ENCODE data around the gene PNRC1.

Gene PNRC1

GRCh38 chr6:89073840-89074239, 6.7 kb upstream of the PNRC1 start:
- Histone ChIP-seq H3K4me1 (ENCODE audit: control insufficient read depth, insufficient read depth, low read length, unreplicated experiment) (peaks cover under 1% of the 10 kb centered on the region), H3K4me3 (ENCODE audit: low read depth, low read length) (no peak overlapping the region), H3K36me3 (ENCODE audit: insufficient read depth, low read length) (no peaks in the 10 kb centered on the region), H3K27ac (ENCODE audit: low read depth, low read length) (no peak overlapping the region), H2AFZ (ENCODE audit: low read length, unreplicated experiment) (no peak overlapping the region), H3K79me2 (ENCODE audit: control insufficient read depth, insufficient read depth, low read length, unreplicated experiment) (no peaks in the 10 kb centered on the region), H3K27me3 (ENCODE audit: insufficient read depth, low read length) (no peaks in the 10 kb centered on the region)

- H3K27me3 ChIP-seq (ENCODE audit: insufficient read depth, low read length) = no peaks in the 10 kb centered on the region
- H3K4me1 ChIP-seq (ENCODE audit: control insufficient read depth, insufficient read depth, low read length, unreplicated experiment) = no peaks in the 10 kb centered on the region
- peaks cover 34% of the 10 kb centered on the region for H3K79me2 ChIP-seq (ENCODE audit: control insufficient read depth, insufficient read depth, low read length, unreplicated experiment)
- peak overlapping the region; percentile 99 for H3K27ac ChIP-seq (ENCODE audit: low read depth, low read length)
- peak overlapping the region; percentile 62 for H2AFZ ChIP-seq (ENCODE audit: low read length, unreplicated experiment)
- H3K36me3 ChIP-seq (ENCODE audit: insufficient read depth, low read length) = peaks cover 26% of the 10 kb centered on the region
- peak overlapping the region; percentile 96 for H3K4me3 ChIP-seq (ENCODE audit: low read depth, low read length)
These were observed 878 bp upstream of the PNRC1 start for GRCh38 chr6:89079511-89080234.

- H3K4me3 ChIP-seq (ENCODE audit: low read depth, low read length) = peak overlapping the region; percentile 96
- peak overlapping the region; percentile 99 for H3K27ac ChIP-seq (ENCODE audit: low read depth, low read length)
- H3K79me2 ChIP-seq (ENCODE audit: control insufficient read depth, insufficient read depth, low read length, unreplicated experiment) = peaks cover 43% of the 10 kb centered on the region
- peaks cover 37% of the 10 kb centered on the region for H3K36me3 ChIP-seq (ENCODE audit: insufficient read depth, low read length)
- H3K4me1 ChIP-seq (ENCODE audit: control insufficient read depth, insufficient read depth, low read length, unreplicated experiment) = peaks cover 5% of the 10 kb centered on the region
- H3K27me3 ChIP-seq (ENCODE audit: insufficient read depth, low read length) = no peaks in the 10 kb centered on the region
- no peak overlapping the region for H2AFZ ChIP-seq (ENCODE audit: low read length, unreplicated experiment)
These were observed 525 bp downstream of the PNRC1 start for GRCh38 chr6:89081129-89081422.

- Histone ChIP-seq H3K27me3 (ENCODE audit: insufficient read depth, low read length) (no peaks in the 10 kb centered on the region), H3K4me1 (ENCODE audit: control insufficient read depth, insufficient read depth, low read length, unreplicated experiment) (peaks cover 5% of the 10 kb centered on the region), H3K36me3 (ENCODE audit: insufficient read depth, low read length) (peaks cover 37% of the 10 kb centered on the region), H2AFZ (ENCODE audit: low read length, unreplicated experiment) (no peak overlapping the region), H3K4me3 (ENCODE audit: low read depth, low read length) (peak overlapping the region; percentile 96), H3K27ac (ENCODE audit: low read depth, low read length) (peak overlapping the region; percentile 99), H3K79me2 (ENCODE audit: control insufficient read depth, insufficient read depth, low read length, unreplicated experiment) (peaks cover 43% of the 10 kb centered on the region)
These were observed 1.1 kb downstream of the PNRC1 start for GRCh38 chr6:89081423-89082322.

- H3K4me1 ChIP-seq (ENCODE audit: control insufficient read depth, insufficient read depth, low read length, unreplicated experiment) = peaks cover 5% of the 10 kb centered on the region
- H3K4me3 ChIP-seq (ENCODE audit: low read depth, low read length) = peak overlapping the region; percentile 96
- no peaks in the 10 kb centered on the region for H3K27me3 ChIP-seq (ENCODE audit: insufficient read depth, low read length)
- peaks cover 37% of the 10 kb centered on the region for H3K36me3 ChIP-seq (ENCODE audit: insufficient read depth, low read length)
- H3K79me2 ChIP-seq (ENCODE audit: control insufficient read depth, insufficient read depth, low read length, unreplicated experiment) = peaks cover 43% of the 10 kb centered on the region
- no peak overlapping the region for H2AFZ ChIP-seq (ENCODE audit: low read length, unreplicated experiment)
- H3K27ac ChIP-seq (ENCODE audit: low read depth, low read length) = peak overlapping the region; percentile 88
These were observed 1.9 kb downstream of the PNRC1 start for GRCh38 chr6:89082486-89082891.

GRCh38 chr6:89084542-89084941, 4.0 kb downstream of the PNRC1 start:
- Histone ChIP-seq H3K4me1 (ENCODE audit: control insufficient read depth, insufficient read depth, low read length, unreplicated experiment) (peaks cover 5% of the 10 kb centered on the region), H3K36me3 (ENCODE audit: insufficient read depth, low read length) (peaks cover 37% of the 10 kb centered on the region), H3K27me3 (ENCODE audit: insufficient read depth, low read length) (no peaks in the 10 kb centered on the region), H3K79me2 (ENCODE audit: control insufficient read depth, insufficient read depth, low read length, unreplicated experiment) (peaks cover 43% of the 10 kb centered on the region), H2AFZ (ENCODE audit: low read length, unreplicated experiment) (no peak overlapping the region), H3K4me3 (ENCODE audit: low read depth, low read length) (peak overlapping the region; percentile 96; the same call in 1 of the 2 replicates), H3K27ac (ENCODE audit: low read depth, low read length) (no peak overlapping the region)

GRCh38 chr6:89084954-89085353, 4.4 kb downstream of the PNRC1 start:
- peaks cover 37% of the 10 kb centered on the region for H3K36me3 ChIP-seq (ENCODE audit: insufficient read depth, low read length)
- H3K27me3 ChIP-seq (ENCODE audit: insufficient read depth, low read length) = no peaks in the 10 kb centered on the region
- peaks cover 5% of the 10 kb centered on the region for H3K4me1 ChIP-seq (ENCODE audit: control insufficient read depth, insufficient read depth, low read length, unreplicated experiment)
- peaks cover 43% of the 10 kb centered on the region for H3K79me2 ChIP-seq (ENCODE audit: control insufficient read depth, insufficient read depth, low read length, unreplicated experiment)
- H3K4me3 ChIP-seq (ENCODE audit: low read depth, low read length) = no peak overlapping the region
- H2AFZ ChIP-seq (ENCODE audit: low read length, unreplicated experiment) = no peak overlapping the region
- peak overlapping the region; percentile 8; the same call in 1 of the 2 replicates for H3K27ac ChIP-seq (ENCODE audit: low read depth, low read length)

- Histone ChIP-seq H2AFZ (ENCODE audit: low read length, unreplicated experiment) (no peak overlapping the region), H3K4me1 (ENCODE audit: control insufficient read depth, insufficient read depth, low read length, unreplicated experiment) (peaks cover 5% of the 10 kb centered on the region), H3K4me3 (ENCODE audit: low read depth, low read length) (no peak overlapping the region), H3K27me3 (ENCODE audit: insufficient read depth, low read length) (no peaks in the 10 kb centered on the region), H3K79me2 (ENCODE audit: control insufficient read depth, insufficient read depth, low read length, unreplicated experiment) (peaks cover 43% of the 10 kb centered on the region), H3K36me3 (ENCODE audit: insufficient read depth, low read length) (peaks cover 37% of the 10 kb centered on the region), H3K27ac (ENCODE audit: low read depth, low read length) (peak overlapping the region; percentile 8; the same call in 1 of the 2 replicates)
These were observed 5.1 kb downstream of the PNRC1 start for GRCh38 chr6:89085409-89086205.

GRCh38 chr6:89087881-89088280, 7.3 kb downstream of the PNRC1 start:
- H3K27me3 ChIP-seq (ENCODE audit: insufficient read depth, low read length) = no peaks in the 10 kb centered on the region

GRCh38 chr6:89098461-89098860, 17.9 kb downstream of the PNRC1 start:
- no peak overlapping the region for H2AFZ ChIP-seq (ENCODE audit: low read length, unreplicated experiment)
- no peak overlapping the region for H3K4me3 ChIP-seq (ENCODE audit: low read depth, low read length)
- H3K27me3 ChIP-seq (ENCODE audit: insufficient read depth, low read length) = no peaks in the 10 kb centered on the region
- peaks cover 8% of the 10 kb centered on the region for H3K4me1 ChIP-seq (ENCODE audit: control insufficient read depth, insufficient read depth, low read length, unreplicated experiment)
- H3K27ac ChIP-seq (ENCODE audit: low read depth, low read length) = no peak overlapping the region
- no peaks in the 10 kb centered on the region for H3K79me2 ChIP-seq (ENCODE audit: control insufficient read depth, insufficient read depth, low read length, unreplicated experiment)
- no peaks in the 10 kb centered on the region for H3K36me3 ChIP-seq (ENCODE audit: insufficient read depth, low read length)

More at GRCh38 chr6:89087881-89088280, 7.3 kb downstream of the PNRC1 start:
- H2AFZ ChIP-seq (ENCODE audit: low read length, unreplicated experiment) = no peak overlapping the region
- H3K27ac ChIP-seq (ENCODE audit: low read depth, low read length) = no peak overlapping the region
- no peak overlapping the region for H3K4me3 ChIP-seq (ENCODE audit: low read depth, low read length)
- H3K36me3 ChIP-seq (ENCODE audit: insufficient read depth, low read length) = peaks cover 26% of the 10 kb centered on the region
- H3K4me1 ChIP-seq (ENCODE audit: control insufficient read depth, insufficient read depth, low read length, unreplicated experiment) = peaks cover 5% of the 10 kb centered on the region
- H3K79me2 ChIP-seq (ENCODE audit: control insufficient read depth, insufficient read depth, low read length, unreplicated experiment) = peaks cover 24% of the 10 kb centered on the region
